HPDE6-E6E7 (cell line): ENCODE data around the gene GARIN5A.

Experiments
- DNase-seq: peaks from one replicate; pipeline ENCODE4 v3.0.0; 2011; ENCODE audit warnings: missing footprints; ENCODE audit errors: extremely low spot score

Gene GARIN5A

GRCh38 chr19:50508843-50509190, 32.2 kb upstream of the GARIN5A start:
- DNase-seq = no peak

- no peak for DNase-seq
Measured at GRCh38 chr19:50507376-50507775, 30.7 kb upstream of the GARIN5A start.

- no peak for DNase-seq
Measured at GRCh38 chr19:50506700-50507099, 30.1 kb upstream of the GARIN5A start.

- no peak for DNase-seq
Measured at GRCh38 chr19:50505856-50506611, 29.4 kb upstream of the GARIN5A start.

- no peak for DNase-seq
Measured at GRCh38 chr19:50501568-50502475, 25.2 kb upstream of the GARIN5A start.

- no peak for DNase-seq
Measured at GRCh38 chr19:50501186-50501567, 24.5 kb upstream of the GARIN5A start.

- DNase-seq = no peak
Measured at GRCh38 chr19:50500753-50501151, 24.1 kb upstream of the GARIN5A start.

- no peak for DNase-seq
Measured at GRCh38 chr19:50500060-50500752, 23.6 kb upstream of the GARIN5A start.

GRCh38 chr19:50498219-50499056, 21.8 kb upstream of the GARIN5A start:
- DNase-seq = no peak

GRCh38 chr19:50497022-50497405, 20.4 kb upstream of the GARIN5A start:
- DNase-seq = no peak

GRCh38 chr19:50496189-50497021, 19.8 kb upstream of the GARIN5A start:
- DNase-seq = no peak

- no peak for DNase-seq
Measured at GRCh38 chr19:50495020-50495531, 18.4 kb upstream of the GARIN5A start.

GRCh38 chr19:50494186-50495019, 17.8 kb upstream of the GARIN5A start:
- DNase-seq = no peak

- no peak for DNase-seq
Measured at GRCh38 chr19:50493171-50493570, 16.5 kb upstream of the GARIN5A start.

GRCh38 chr19:50492303-50493052, 15.8 kb upstream of the GARIN5A start:
- no peak for DNase-seq

- no peak for DNase-seq
Measured at GRCh38 chr19:50490991-50491472, 14.4 kb upstream of the GARIN5A start.

- DNase-seq = no peak
Measured at GRCh38 chr19:50490411-50490811, 13.8 kb upstream of the GARIN5A start.

GRCh38 chr19:50489461-50490011, 12.9 kb upstream of the GARIN5A start:
- DNase-seq = no peak
